Chondrocyte (in vitro differentiated cells): Measurements from ENCODE around the gene MYO10. TPM values are rescaled to one million over a fixed set of nuclear protein-coding genes. Genes with fewer than 3 reads are reported as not detected.
A peak's percentile ranks its signal among the peaks of the same experiment; 100 is the strongest.
"Not testable (repeated sequence)": the region's sequence is repeated elsewhere in the genome, so short reads cannot be mapped to it uniquely, and the experiment has no call there.

Experiments used
- DNase-seq: peaks from one replicate; pipeline ENCODE4 v3.0.0; 2021; ENCODE audit warnings: mixed read lengths, low spot score
- H3K27ac Mint-ChIP-seq: one replicate; pipeline ENCODE4 v1.8.0; 2021; ENCODE audit warnings: mild to moderate bottlenecking, moderate library complexity, mixed read lengths; ENCODE audit not compliant: unreplicated experiment
- H3K27me3 Mint-ChIP-seq: 2 replicates; pipeline ENCODE4 v1.8.0; 2021; ENCODE audit warnings: low read depth, mixed read lengths
- H3K36me3 Mint-ChIP-seq: 2 replicates; pipeline ENCODE4 v1.8.0; 2021; ENCODE audit warnings: low read depth, mixed read lengths
- H3K4me1 Mint-ChIP-seq: 2 replicates; pipeline ENCODE4 v1.8.0; 2021; ENCODE audit warnings: low read depth, mild to moderate bottlenecking, mixed read lengths
- H3K4me3 Mint-ChIP-seq: one replicate; pipeline ENCODE4 v1.8.0; 2021; ENCODE audit warnings: mild to moderate bottlenecking, moderate library complexity, mixed read lengths; ENCODE audit not compliant: unreplicated experiment
- H3K9me3 Mint-ChIP-seq: 2 replicates; pipeline ENCODE4 v1.8.0; 2021; ENCODE audit warnings: low read depth, mixed read lengths
- CTCF ChIP-seq: fragments of 200-600 bp; sonication (generic); IDR thresholded peaks from 2 replicates; pipeline ENCODE4 v1.5.0; 2021; ENCODE audit warnings: antibody characterized with exemption, mild to moderate bottlenecking, moderate library complexity
- total RNA-seq: library from RNA; stranded (reverse); gene quantifications from 3 replicates; pipeline ENCODE4 v1.2.1, GENCODE V29; 2021

MYO10 gene
- total RNA-seq, 1 donor from 2014 or later, result 51.9 TPM

- DNase-seq, result no peak
- no peaks in the 10 kb centered on the region for H3K9me3 Mint-ChIP-seq
- H3K27me3 Mint-ChIP-seq, result no peaks in the 10 kb centered on the region
- peaks cover 21% of the 10 kb centered on the region for H3K4me1 Mint-ChIP-seq
- no peak overlapping the region for H3K27ac Mint-ChIP-seq
- H3K4me3 Mint-ChIP-seq, result no peak overlapping the region
- no peak for TF ChIP-seq CTCF
- H3K36me3 Mint-ChIP-seq, result peaks cover 11% of the 10 kb centered on the region
These were observed 163.5 kb downstream of the MYO10 start for GRCh38 chr5:16772556-16772955.

- TF ChIP-seq CTCF, result no peak
- H3K4me1 Mint-ChIP-seq, result no peaks in the 10 kb centered on the region
- no peaks in the 10 kb centered on the region for H3K9me3 Mint-ChIP-seq
- H3K27ac Mint-ChIP-seq, result no peak overlapping the region
- no peak for DNase-seq
- peaks cover 20% of the 10 kb centered on the region for H3K36me3 Mint-ChIP-seq
- no peak overlapping the region for H3K4me3 Mint-ChIP-seq
- H3K27me3 Mint-ChIP-seq, result no peaks in the 10 kb centered on the region
These were observed 167.9 kb downstream of the MYO10 start for GRCh38 chr5:16768184-16768583.

GRCh38 chr5:16763211-16763610, 172.9 kb downstream of the MYO10 start:
- peaks cover 36% of the 10 kb centered on the region for H3K36me3 Mint-ChIP-seq
- no peak for DNase-seq
- no peaks in the 10 kb centered on the region for H3K9me3 Mint-ChIP-seq
- H3K4me3 Mint-ChIP-seq, result no peak overlapping the region
- no peaks in the 10 kb centered on the region for H3K27me3 Mint-ChIP-seq
- no peak for TF ChIP-seq CTCF
- H3K4me1 Mint-ChIP-seq, result no peaks in the 10 kb centered on the region
- H3K27ac Mint-ChIP-seq, result no peak overlapping the region

- Mint-ChIP-seq H3K9me3 (no peaks in the 10 kb centered on the region), H3K4me1 (peaks cover 6% of the 10 kb centered on the region), H3K27me3 (no peaks in the 10 kb centered on the region), H3K36me3 (peaks cover 40% of the 10 kb centered on the region), H3K4me3 (no peak overlapping the region), H3K27ac (no peak overlapping the region)
- DNase-seq, result no peak
- TF ChIP-seq CTCF, result no peak
These were observed 176.8 kb downstream of the MYO10 start for GRCh38 chr5:16759147-16759773.

GRCh38 chr5:16757989-16758501, 178.0 kb downstream of the MYO10 start:
- peaks cover 11% of the 10 kb centered on the region for H3K4me1 Mint-ChIP-seq
- no peak overlapping the region for H3K4me3 Mint-ChIP-seq
- TF ChIP-seq CTCF, result no peak
- H3K9me3 Mint-ChIP-seq, result no peaks in the 10 kb centered on the region
- DNase-seq, result no peak
- peaks cover 32% of the 10 kb centered on the region for H3K36me3 Mint-ChIP-seq
- H3K27ac Mint-ChIP-seq, result peak overlapping the region; percentile 49
- no peaks in the 10 kb centered on the region for H3K27me3 Mint-ChIP-seq

GRCh38 chr5:16757577-16757976, 178.5 kb downstream of the MYO10 start:
- H3K4me1 Mint-ChIP-seq, result peaks cover 15% of the 10 kb centered on the region
- peak overlapping the region; percentile 49 for H3K27ac Mint-ChIP-seq
- not testable (repeated sequence) for H3K4me3 Mint-ChIP-seq, H3K27me3 Mint-ChIP-seq, DNase-seq, H3K9me3 Mint-ChIP-seq
- peaks cover 31% of the 10 kb centered on the region for H3K36me3 Mint-ChIP-seq
